Inflammatory macrophage treated with lipopolysaccharide for 4 hours (primary cell): ENCODE results near the gene CGB7.
A peak's percentile ranks its signal among the peaks of the same experiment; 100 is the strongest.
"Not testable (repeated sequence)": the region's sequence is repeated elsewhere in the genome, so short reads cannot be mapped to it uniquely, and the experiment has no call there.

Experiments
- DNase-seq: peaks from one replicate; pipeline ENCODE4 v3.0.0-alpha.2; 2020

Gene CGB7

GRCh38 chr19:49073514-49074378 is 16.2 kb upstream of the CGB7 start:
- peak; percentile 16 for DNase-seq

- DNase-seq = no peak
Measured at GRCh38 chr19:49071860-49072547, 14.5 kb upstream of the CGB7 start.

GRCh38 chr19:49070416-49070815 is 12.9 kb upstream of the CGB7 start:
- DNase-seq = no peak

- DNase-seq = no peak
Measured at GRCh38 chr19:49069026-49069425, 11.5 kb upstream of the CGB7 start.

- DNase-seq = no peak
Measured at GRCh38 chr19:49067554-49067953, 10.0 kb upstream of the CGB7 start.

- no peak for DNase-seq
Measured at GRCh38 chr19:49065905-49066512, 8.5 kb upstream of the CGB7 start.

GRCh38 chr19:49064768-49065611 is 7.4 kb upstream of the CGB7 start, which contains the start of gene NTF4:
Gene NTF4 (minus strand): TSS chr19:49064818. CDS start chr19:49061997, 2,821 bp downstream.
- DNase-seq = no peak

- DNase-seq = no peak
Measured at GRCh38 chr19:49064029-49064629, 6.6 kb upstream of the CGB7 start.

GRCh38 chr19:49061445-49061844 is 3.9 kb upstream of the CGB7 start:
- no peak for DNase-seq

GRCh38 chr19:49061000-49061399 is 3.5 kb upstream of the CGB7 start:
- no peak for DNase-seq

- no peak for DNase-seq
Measured at GRCh38 chr19:49059053-49059452, 1.5 kb upstream of the CGB7 start.

- DNase-seq = no peak
Measured at GRCh38 chr19:49058562-49058961, 1.0 kb upstream of the CGB7 start.

GRCh38 chr19:49056902-49057596 is 500 bp downstream of the CGB7 start:
- not testable (repeated sequence) for DNase-seq

GRCh38 chr19:49056101-49056901 is 1.2 kb downstream of the CGB7 start:
- DNase-seq = peak; percentile 30

GRCh38 chr19:49050376-49051033 is 7.0 kb downstream of the CGB7 start:
- DNase-seq = not testable (repeated sequence)

- not testable (repeated sequence) for DNase-seq
Measured at GRCh38 chr19:49049834-49050233, 7.7 kb downstream of the CGB7 start.

GRCh38 chr19:49049011-49049410 is 8.5 kb downstream of the CGB7 start, which contains the start of gene CGB8:
Gene CGB8 (minus strand): TSS chr19:49049111. CDS start chr19:49048739, 372 bp downstream.
- DNase-seq = not testable (repeated sequence)

GRCh38 chr19:49043548-49043947 is 14.0 kb downstream of the CGB7 start, which contains the start of gene CGB5:
Gene CGB5 (plus strand): TSS chr19:49043848. CDS start chr19:49044210, 362 bp downstream.
- DNase-seq = not testable (repeated sequence)

- not testable (repeated sequence) for DNase-seq
Measured at GRCh38 chr19:49042666-49043065, 14.9 kb downstream of the CGB7 start.

- DNase-seq = no peak
Measured at GRCh38 chr19:49042177-49042576, 15.4 kb downstream of the CGB7 start.
